Measurements from ENCODE around the gene DENND6A. TPM values are rescaled to one million over a fixed set of nuclear protein-coding genes. Genes with fewer than 3 reads are reported as not detected.
A peak's percentile ranks its signal among the peaks of the same experiment; 100 is the strongest.

Gene DENND6A
- total and polyA plus RNA-seq, 2 of the 13 experiments (the other 11 are each of a cell fraction or from before 2014, with no cell fraction given) = 9.4 to 11.1 TPM

GRCh38 chr3:57692396-57693147 lies at the start of gene DENND6A (continued):
- TF ChIP-seq MNT (IDR thresholded peaks at IDR 0.05) (no peak), POLR2AphosphoS2 (IDR thresholded peaks at IDR 0.05; ENCODE audit: low read depth, low read length) (no peak), ZNF670 (CRISPR knock-in tag; IDR thresholded peaks at IDR 0.05; ENCODE audit: borderline replicate concordance) (peak; percentile 88; the same call in 1 of the 2 replicates), ZNF713 (CRISPR knock-in tag; IDR thresholded peaks at IDR 0.05) (no peak), ZSCAN5A (CRISPR knock-in tag; IDR thresholded peaks at IDR 0.05; ENCODE audit: borderline replicate concordance) (no peak), SMYD3 (CRISPR knock-in tag; IDR thresholded peaks at IDR 0.05) (no peak), XRCC5 (optimal IDR thresholded peaks at IDR 0.05; ENCODE audit: low read length) (peak; percentile 44), ZNF652 (CRISPR knock-in tag; IDR thresholded peaks at IDR 0.05; ENCODE audit: borderline replicate concordance, low read depth) (no peak), SP140L (CRISPR knock-in tag; IDR thresholded peaks at IDR 0.05; ENCODE audit: borderline replicate concordance) (peak; percentile 23; the same call in 1 of the 2 replicates), ZNF138 (CRISPR knock-in tag; IDR thresholded peaks at IDR 0.05; ENCODE audit: low read depth) (peak; percentile 98), ZNF570 (CRISPR knock-in tag; IDR thresholded peaks at IDR 0.05; ENCODE audit: borderline replicate concordance) (no peak), TRAFD1 (CRISPR knock-in tag; IDR thresholded peaks at IDR 0.05; ENCODE audit: borderline replicate concordance) (no peak), FOXP4 (CRISPR knock-in tag; IDR thresholded peaks at IDR 0.05) (0 out of 2 replicates have a peak, but pooled peaks have one; percentile 4), ZFP37 (CRISPR knock-in tag; IDR thresholded peaks at IDR 0.05; ENCODE audit: borderline replicate concordance) (peak; percentile 62; the same call in 1 of the 2 replicates), SALL2 (CRISPR knock-in tag; IDR thresholded peaks at IDR 0.05) (peak; percentile 96)
- TF ChIP-seq, protein P1, sequence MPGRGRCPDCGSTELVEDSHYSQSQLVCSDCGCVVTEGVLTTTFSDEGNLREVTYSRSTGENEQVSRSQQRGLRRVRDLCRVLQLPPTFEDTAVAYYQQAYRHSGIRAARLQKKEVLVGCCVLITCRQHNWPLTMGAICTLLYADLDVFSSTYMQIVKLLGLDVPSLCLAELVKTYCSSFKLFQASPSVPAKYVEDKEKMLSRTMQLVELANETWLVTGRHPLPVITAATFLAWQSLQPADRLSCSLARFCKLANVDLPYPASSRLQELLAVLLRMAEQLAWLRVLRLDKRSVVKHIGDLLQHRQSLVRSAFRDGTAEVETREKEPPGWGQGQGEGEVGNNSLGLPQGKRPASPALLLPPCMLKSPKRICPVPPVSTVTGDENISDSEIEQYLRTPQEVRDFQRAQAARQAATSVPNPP (CRISPR knock-in tag; IDR thresholded peaks at IDR 0.05) = peak; percentile 76
